Osteoblast (primary cell): ENCODE data around the gene TMEM108. TPM values are rescaled to one million over a fixed set of nuclear protein-coding genes. Genes with fewer than 3 reads are reported as not detected.

ENCODE experiments used
- DNase-seq: peaks from one replicate; pipeline ENCODE4 v3.0.0; 2011; ENCODE audit warnings: low spot score, mixed read lengths; ENCODE audit not compliant: insufficient read length; ENCODE audit errors: missing footprints
- H2AFZ ChIP-seq: 2 replicates; pipeline ENCODE4 v1.6.0; 2011; ENCODE audit warnings: mild to moderate bottlenecking, low read length
- H3K27ac ChIP-seq: 2 replicates; pipeline ENCODE4 v1.5.1; 2011; ENCODE audit warnings: mild to moderate bottlenecking, low read depth, low read length, moderate library complexity
- H3K27me3 ChIP-seq: 2 replicates; pipeline ENCODE4 v1.6.0; 2012; ENCODE audit warnings: mild to moderate bottlenecking, control low read depth, inconsistent platforms, low read length, moderate library complexity; ENCODE audit not compliant: insufficient read depth
- H3K36me3 ChIP-seq: 2 replicates; pipeline ENCODE4 v1.5.1; 2011; ENCODE audit warnings: mild to moderate bottlenecking, low read length, control low read depth, moderate library complexity; ENCODE audit not compliant: insufficient read depth
- H3K4me1 ChIP-seq: 2 replicates; pipeline ENCODE4 v1.5.1; 2011; ENCODE audit warnings: mild to moderate bottlenecking, low read length, control low read depth, moderate library complexity; ENCODE audit not compliant: insufficient read depth
- H3K4me2 ChIP-seq: 2 replicates; pipeline ENCODE4 v1.6.0; 2011; ENCODE audit warnings: mild to moderate bottlenecking, low read length; ENCODE audit not compliant: insufficient read depth
- H3K4me3 ChIP-seq: fragments of 200-600 bp; sonication (generic); 3 replicates; pipeline ENCODE4 v1.5.1; 2012; ENCODE audit warnings: mild to moderate bottlenecking, low read length, inconsistent platforms; ENCODE audit not compliant: insufficient read depth
- H3K79me2 ChIP-seq: 2 replicates; pipeline ENCODE4 v1.6.0; 2012; ENCODE audit warnings: mild to moderate bottlenecking, low read length, control low read depth, inconsistent platforms; ENCODE audit not compliant: insufficient read depth
- H3K9me3 ChIP-seq: 2 replicates; pipeline ENCODE4 v1.5.1; 2011; ENCODE audit warnings: low read depth, low read length, control low read depth
- H4K20me1 ChIP-seq: 2 replicates; pipeline ENCODE4 v1.6.0; 2012; ENCODE audit warnings: mild to moderate bottlenecking, low read length, control low read depth; ENCODE audit not compliant: insufficient read depth
- CTCF ChIP-seq: IDR thresholded peaks from 2 replicates; pipeline ENCODE4 v1.5.1; 2011; ENCODE audit warnings: mild to moderate bottlenecking, low read depth, low read length, moderate library complexity; ENCODE audit errors: extremely low read depth
- total RNA-seq: library from RNA; depleted of rRNA; stranded (reverse); fragments of >200 nt; gene quantifications from 2 replicates; pipeline ENCODE4 v1.2.3, GENCODE V29; 2012

Gene TMEM108
- total RNA-seq, 1 donor = 0.36 TPM

- Histone ChIP-seq H3K4me3 (no peak overlapping the region), H3K4me2 (no peak overlapping the region), H2AFZ (no peak overlapping the region), H3K9me3 (no peaks in the 10 kb centered on the region), H4K20me1 (no peaks in the 10 kb centered on the region), H3K79me2 (no peaks in the 10 kb centered on the region), H3K27me3 (no peaks in the 10 kb centered on the region), H3K27ac (no peak overlapping the region), H3K36me3 (no peaks in the 10 kb centered on the region), H3K4me1 (peaks cover 23% of the 10 kb centered on the region)
- no peak for DNase-seq
- TF ChIP-seq CTCF = no peak
These were observed 261.9 kb downstream of the TMEM108 start for GRCh38 chr3:133300102-133300501.

GRCh38 chr3:133301194-133301593, 263.0 kb downstream of the TMEM108 start:
- Histone ChIP-seq H3K4me1 (peaks cover 16% of the 10 kb centered on the region), H3K9me3 (no peaks in the 10 kb centered on the region), H3K27ac (peak overlapping the region; percentile 54), H3K79me2 (no peaks in the 10 kb centered on the region), H2AFZ (no peak overlapping the region), H4K20me1 (no peaks in the 10 kb centered on the region), H3K4me2 (peak overlapping the region; percentile 54), H3K27me3 (no peaks in the 10 kb centered on the region), H3K4me3 (no peak overlapping the region), H3K36me3 (no peaks in the 10 kb centered on the region)
- DNase-seq = peak; percentile 48
- TF ChIP-seq CTCF = no peak

GRCh38 chr3:133301731-133302130, 263.5 kb downstream of the TMEM108 start:
- Histone ChIP-seq H3K27ac (peak overlapping the region; percentile 54), H3K79me2 (no peaks in the 10 kb centered on the region), H3K36me3 (no peaks in the 10 kb centered on the region), H3K9me3 (no peaks in the 10 kb centered on the region), H4K20me1 (no peaks in the 10 kb centered on the region), H3K4me3 (no peak overlapping the region), H2AFZ (peak overlapping the region; percentile 3), H3K4me2 (peak overlapping the region; percentile 54), H3K4me1 (peaks cover 16% of the 10 kb centered on the region), H3K27me3 (no peaks in the 10 kb centered on the region)
- no peak for TF ChIP-seq CTCF
- no peak for DNase-seq

GRCh38 chr3:133303430-133303829, 265.2 kb downstream of the TMEM108 start:
- H3K4me2 ChIP-seq = no peak overlapping the region
- peak; percentile 23 for DNase-seq
- H3K27me3 ChIP-seq = no peaks in the 10 kb centered on the region
- peaks cover 16% of the 10 kb centered on the region for H3K4me1 ChIP-seq
- TF ChIP-seq CTCF = no peak
- H2AFZ ChIP-seq = no peak overlapping the region
- H3K27ac ChIP-seq = no peak overlapping the region
- no peaks in the 10 kb centered on the region for H3K36me3 ChIP-seq
- H4K20me1 ChIP-seq = no peaks in the 10 kb centered on the region
- no peaks in the 10 kb centered on the region for H3K79me2 ChIP-seq
- H3K9me3 ChIP-seq = no peaks in the 10 kb centered on the region
- no peak overlapping the region for H3K4me3 ChIP-seq
